Measurements from ENCODE around the gene EOLA1.

DNA sequence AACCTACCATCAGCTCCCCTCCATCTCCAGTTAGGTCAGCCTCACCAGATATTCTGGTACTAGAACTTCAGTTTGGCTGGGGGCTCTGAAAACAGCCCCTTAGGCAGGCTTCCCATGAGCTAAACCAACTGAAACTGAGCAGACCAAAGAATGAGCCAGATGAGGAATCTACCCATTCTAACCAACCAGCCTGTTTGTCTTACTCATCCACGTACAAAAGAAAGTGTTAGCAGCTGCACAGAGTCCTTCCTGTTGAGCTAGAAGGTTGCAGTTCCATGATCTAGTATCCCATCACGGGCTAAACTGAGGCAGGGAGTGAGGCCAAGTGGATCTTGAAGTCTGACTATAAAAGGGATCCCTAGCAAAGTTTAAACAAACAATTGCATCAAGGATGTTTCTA is 29.0 kb downstream of the EOLA1 start:
- TF ChIP-seq, protein P1, sequence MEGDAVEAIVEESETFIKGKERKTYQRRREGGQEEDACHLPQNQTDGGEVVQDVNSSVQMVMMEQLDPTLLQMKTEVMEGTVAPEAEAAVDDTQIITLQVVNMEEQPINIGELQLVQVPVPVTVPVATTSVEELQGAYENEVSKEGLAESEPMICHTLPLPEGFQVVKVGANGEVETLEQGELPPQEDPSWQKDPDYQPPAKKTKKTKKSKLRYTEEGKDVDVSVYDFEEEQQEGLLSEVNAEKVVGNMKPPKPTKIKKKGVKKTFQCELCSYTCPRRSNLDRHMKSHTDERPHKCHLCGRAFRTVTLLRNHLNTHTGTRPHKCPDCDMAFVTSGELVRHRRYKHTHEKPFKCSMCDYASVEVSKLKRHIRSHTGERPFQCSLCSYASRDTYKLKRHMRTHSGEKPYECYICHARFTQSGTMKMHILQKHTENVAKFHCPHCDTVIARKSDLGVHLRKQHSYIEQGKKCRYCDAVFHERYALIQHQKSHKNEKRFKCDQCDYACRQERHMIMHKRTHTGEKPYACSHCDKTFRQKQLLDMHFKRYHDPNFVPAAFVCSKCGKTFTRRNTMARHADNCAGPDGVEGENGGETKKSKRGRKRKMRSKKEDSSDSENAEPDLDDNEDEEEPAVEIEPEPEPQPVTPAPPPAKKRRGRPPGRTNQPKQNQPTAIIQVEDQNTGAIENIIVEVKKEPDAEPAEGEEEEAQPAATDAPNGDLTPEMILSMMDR (conservative IDR thresholded peaks at IDR 0.05; ENCODE audit: low read depth in 2 of 2), result no peak
- TF ChIP-seq, protein P2, sequence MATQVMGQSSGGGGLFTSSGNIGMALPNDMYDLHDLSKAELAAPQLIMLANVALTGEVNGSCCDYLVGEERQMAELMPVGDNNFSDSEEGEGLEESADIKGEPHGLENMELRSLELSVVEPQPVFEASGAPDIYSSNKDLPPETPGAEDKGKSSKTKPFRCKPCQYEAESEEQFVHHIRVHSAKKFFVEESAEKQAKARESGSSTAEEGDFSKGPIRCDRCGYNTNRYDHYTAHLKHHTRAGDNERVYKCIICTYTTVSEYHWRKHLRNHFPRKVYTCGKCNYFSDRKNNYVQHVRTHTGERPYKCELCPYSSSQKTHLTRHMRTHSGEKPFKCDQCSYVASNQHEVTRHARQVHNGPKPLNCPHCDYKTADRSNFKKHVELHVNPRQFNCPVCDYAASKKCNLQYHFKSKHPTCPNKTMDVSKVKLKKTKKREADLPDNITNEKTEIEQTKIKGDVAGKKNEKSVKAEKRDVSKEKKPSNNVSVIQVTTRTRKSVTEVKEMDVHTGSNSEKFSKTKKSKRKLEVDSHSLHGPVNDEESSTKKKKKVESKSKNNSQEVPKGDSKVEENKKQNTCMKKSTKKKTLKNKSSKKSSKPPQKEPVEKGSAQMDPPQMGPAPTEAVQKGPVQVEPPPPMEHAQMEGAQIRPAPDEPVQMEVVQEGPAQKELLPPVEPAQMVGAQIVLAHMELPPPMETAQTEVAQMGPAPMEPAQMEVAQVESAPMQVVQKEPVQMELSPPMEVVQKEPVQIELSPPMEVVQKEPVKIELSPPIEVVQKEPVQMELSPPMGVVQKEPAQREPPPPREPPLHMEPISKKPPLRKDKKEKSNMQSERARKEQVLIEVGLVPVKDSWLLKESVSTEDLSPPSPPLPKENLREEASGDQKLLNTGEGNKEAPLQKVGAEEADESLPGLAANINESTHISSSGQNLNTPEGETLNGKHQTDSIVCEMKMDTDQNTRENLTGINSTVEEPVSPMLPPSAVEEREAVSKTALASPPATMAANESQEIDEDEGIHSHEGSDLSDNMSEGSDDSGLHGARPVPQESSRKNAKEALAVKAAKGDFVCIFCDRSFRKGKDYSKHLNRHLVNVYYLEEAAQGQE (IDR thresholded peaks at IDR 0.05; ENCODE audit: unreplicated experiment), result no peak

Measured in GM23338 (cell line).